ENCODE measurements around the gene ABCE1. TPM values are rescaled to one million over a fixed set of nuclear protein-coding genes. Genes with fewer than 3 reads are reported as not detected.

ABCE1 gene
- total and polyA plus RNA-seq, 2 donors (not counting 1 experiment from before 2014, with no cell fraction given), result 31.3 to 46.2 TPM

DNA sequence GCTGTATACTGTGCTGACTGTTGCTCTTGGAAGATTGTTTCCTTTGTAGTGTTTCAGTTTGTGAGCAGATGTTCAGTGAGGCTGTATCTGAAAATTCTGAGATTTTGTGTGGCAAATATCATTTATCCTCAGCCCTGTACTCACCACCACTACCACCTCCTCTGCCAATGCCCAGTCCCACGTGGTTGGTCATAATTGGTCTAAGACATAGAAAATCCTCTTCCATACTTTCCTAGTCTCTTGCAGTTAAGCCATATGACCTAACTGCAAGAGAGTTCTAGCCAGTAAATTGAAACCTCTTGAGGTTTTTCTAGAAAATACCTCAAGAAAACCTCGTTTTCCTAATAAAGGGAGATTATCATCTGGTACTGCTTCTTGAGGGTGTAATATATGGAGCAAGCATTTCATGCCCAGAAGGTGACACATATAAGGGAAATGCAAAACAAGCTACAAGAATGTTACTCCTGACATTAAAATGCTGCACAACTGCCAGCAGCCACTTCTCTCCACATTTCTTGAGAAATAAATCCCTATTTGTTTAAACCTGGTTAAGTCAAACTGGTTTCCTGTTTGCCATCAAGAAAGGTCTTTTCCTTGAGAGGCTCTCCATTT is 32.8 kb downstream of the ABCE1 start:
- CTCF ChIA-PET, result no interaction called here
- intact Hi-C loops (cut with micrococcal nuclease), result no loop called here
- Histone ChIP-seq H3K27me3 (replicated peaks in 1 of 4; ENCODE audit: control extremely low read depth in 1 of 4, control insufficient read depth in 3 of 4, insufficient read depth in 4 of 4, low read length in 3 of 4) (no peaks in the 10 kb centered on the region), H2AFZ (ENCODE audit: insufficient read depth, low read depth, low read length, poor library complexity, severe bottlenecking) (no peak overlapping the region), H3K4me3 (ENCODE audit: control extremely low read depth in 1 of 5, extremely low read depth in 1 of 5, insufficient read depth in 1 of 5, low read depth in 2 of 5, low read length in 4 of 5) (no peak overlapping the region), H3K36me3 (replicated peaks in 1 of 2; ENCODE audit: control extremely low read depth in 1 of 2, control insufficient read depth in 1 of 2, extremely low read depth in 1 of 2, insufficient read depth in 2 of 2, low read length in 1 of 2) (peaks cover 10 to 30% of the 10 kb centered on the region in 2 experiments), H3K79me2 (ENCODE audit: control insufficient read depth, insufficient read depth, low read length) (no peaks in the 10 kb centered on the region), H3K9ac (ENCODE audit: low read length) (no peak overlapping the region), H3K4me2 (replicated peaks; ENCODE audit: low read depth, low read length, poor library complexity, severe bottlenecking) (no peak overlapping the region), H3K27ac (ENCODE audit: low read length in 2 of 2) (peak overlapping the region in 1 of 2 donors; percentile 5), H3K9me3 (ENCODE audit: control extremely low read depth in 1 of 3, control insufficient read depth in 2 of 3, insufficient read depth in 1 of 3, low read length in 2 of 3) (no peaks in the 10 kb centered on the region), H4K20me1 (ENCODE audit: control insufficient read depth, insufficient read depth, low read length, poor library complexity, severe bottlenecking) (no peaks in the 10 kb centered on the region), H3K4me1 (ENCODE audit: control insufficient read depth in 2 of 2, insufficient read depth in 2 of 2, low read length in 2 of 2) (peaks cover 12% of the 10 kb centered on the region in 2 donors)
- ATAC-seq (ENCODE audit: low read depth), result no peak
- H3K27ac Mint-ChIP-seq, result peak overlapping the region; percentile 34
- TF ChIP-seq, protein P1, sequence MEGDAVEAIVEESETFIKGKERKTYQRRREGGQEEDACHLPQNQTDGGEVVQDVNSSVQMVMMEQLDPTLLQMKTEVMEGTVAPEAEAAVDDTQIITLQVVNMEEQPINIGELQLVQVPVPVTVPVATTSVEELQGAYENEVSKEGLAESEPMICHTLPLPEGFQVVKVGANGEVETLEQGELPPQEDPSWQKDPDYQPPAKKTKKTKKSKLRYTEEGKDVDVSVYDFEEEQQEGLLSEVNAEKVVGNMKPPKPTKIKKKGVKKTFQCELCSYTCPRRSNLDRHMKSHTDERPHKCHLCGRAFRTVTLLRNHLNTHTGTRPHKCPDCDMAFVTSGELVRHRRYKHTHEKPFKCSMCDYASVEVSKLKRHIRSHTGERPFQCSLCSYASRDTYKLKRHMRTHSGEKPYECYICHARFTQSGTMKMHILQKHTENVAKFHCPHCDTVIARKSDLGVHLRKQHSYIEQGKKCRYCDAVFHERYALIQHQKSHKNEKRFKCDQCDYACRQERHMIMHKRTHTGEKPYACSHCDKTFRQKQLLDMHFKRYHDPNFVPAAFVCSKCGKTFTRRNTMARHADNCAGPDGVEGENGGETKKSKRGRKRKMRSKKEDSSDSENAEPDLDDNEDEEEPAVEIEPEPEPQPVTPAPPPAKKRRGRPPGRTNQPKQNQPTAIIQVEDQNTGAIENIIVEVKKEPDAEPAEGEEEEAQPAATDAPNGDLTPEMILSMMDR (IDR thresholded peaks at IDR 0.05), result no peak
- no peak for TF ChIP-seq EZH2 (IDR thresholded peaks at IDR 0.05; ENCODE audit: borderline replicate concordance, insufficient read depth, low read depth, low read length, poor library complexity, severe bottlenecking)
- DNase-seq, result no peak
- no peaks in the 10 kb centered on the region for H3K9me3 Mint-ChIP-seq (ENCODE audit: insufficient read depth)
- POLR2A ChIA-PET, result no interaction called here
- no peaks in the 10 kb centered on the region for H3K27me3 Mint-ChIP-seq
- no CpG with 5 or more reads among the region's 2 CpGs for WGBS (ENCODE audit: insufficient coverage)
- peaks cover 22% of the 10 kb centered on the region for H3K4me1 Mint-ChIP-seq
- no peak overlapping the region for H3K4me3 Mint-ChIP-seq

DNA sequence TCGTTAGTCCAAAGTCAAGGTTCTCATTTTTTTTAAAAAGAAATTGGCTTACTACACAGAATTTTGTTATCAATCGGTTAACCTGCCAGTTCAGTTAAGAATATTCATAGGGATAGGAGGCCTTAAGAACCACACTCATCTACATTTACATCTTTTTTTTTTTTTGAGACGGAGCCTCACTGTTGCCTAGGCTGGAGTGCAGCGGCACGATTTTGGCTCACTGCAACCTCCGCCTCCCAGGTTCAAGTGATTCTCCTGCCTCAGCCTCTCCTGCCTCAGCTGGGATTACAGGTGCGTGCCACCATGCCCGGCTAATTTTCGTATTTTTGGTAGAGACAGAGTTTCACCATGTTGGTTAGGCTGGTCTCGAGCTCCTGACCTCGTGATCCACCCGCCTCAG is 33.7 kb downstream of the ABCE1 start:
- TF ChIP-seq EZH2 (IDR thresholded peaks at IDR 0.05; ENCODE audit: borderline replicate concordance, insufficient read depth, low read depth, low read length, poor library complexity, severe bottlenecking), result no peak
- TF ChIP-seq, protein P1 (IDR thresholded peaks at IDR 0.05), result no peak
- ATAC-seq (ENCODE audit: low read depth) (no peak), DNase-seq (no peak)
- Histone ChIP-seq H3K27ac (ENCODE audit: low read length in 2 of 2) (peak overlapping the region in 1 of 2 donors; percentile 47), H3K9ac (ENCODE audit: low read length) (no peak overlapping the region), H3K27me3 (replicated peaks in 1 of 4; ENCODE audit: control extremely low read depth in 1 of 4, control insufficient read depth in 3 of 4, insufficient read depth in 4 of 4, low read length in 3 of 4) (no peaks in the 10 kb centered on the region), H3K36me3 (replicated peaks in 1 of 2; ENCODE audit: control extremely low read depth in 1 of 2, control insufficient read depth in 1 of 2, extremely low read depth in 1 of 2, insufficient read depth in 2 of 2, low read length in 1 of 2) (peaks cover 7 to 21% of the 10 kb centered on the region in 2 experiments), H3K9me3 (ENCODE audit: control extremely low read depth in 1 of 3, control insufficient read depth in 2 of 3, insufficient read depth in 1 of 3, low read length in 2 of 3) (no peaks in the 10 kb centered on the region), H3K4me2 (replicated peaks; ENCODE audit: low read depth, low read length, poor library complexity, severe bottlenecking) (no peak overlapping the region), H3K4me1 (ENCODE audit: control insufficient read depth in 2 of 2, insufficient read depth in 2 of 2, low read length in 2 of 2) (peaks cover 12% of the 10 kb centered on the region in 2 donors), H3K79me2 (ENCODE audit: control insufficient read depth, insufficient read depth, low read length) (no peaks in the 10 kb centered on the region), H2AFZ (ENCODE audit: insufficient read depth, low read depth, low read length, poor library complexity, severe bottlenecking) (no peak overlapping the region), H4K20me1 (ENCODE audit: control insufficient read depth, insufficient read depth, low read length, poor library complexity, severe bottlenecking) (no peaks in the 10 kb centered on the region), H3K4me3 (ENCODE audit: control extremely low read depth in 1 of 5, extremely low read depth in 1 of 5, insufficient read depth in 1 of 5, low read depth in 2 of 5, low read length in 4 of 5) (no peak overlapping the region)
- Mint-ChIP-seq H3K4me1 (peaks cover 26% of the 10 kb centered on the region), H3K4me3 (no peak overlapping the region), H3K27me3 (no peaks in the 10 kb centered on the region), H3K9me3 (ENCODE audit: insufficient read depth) (no peaks in the 10 kb centered on the region), H3K27ac (no peak overlapping the region)
- ChIA-PET CTCF (no interaction called here), POLR2A (no interaction called here)
- intact Hi-C loops (cut with micrococcal nuclease), result no loop called here
- 98% methylated on average over 4 of the region's 12 CpGs for whole genome bisulfite sequencing (ENCODE audit: insufficient coverage)

All from B cell (primary cell).